Right lobe of liver (tissue), 4 donors: ENCODE measurements around the gene TSC22D4.

Source experiments
- CTCF ChIP-seq, 4 donors: fragments of 200-600 bp in 3 of 4; fragments of 450-650 bp in 1 of 4; IDR thresholded peaks; one replicate each; pipeline versions ENCODE4 v1.5.1 to v1.8.0; 2016 to 2022; ENCODE audit warnings: antibody characterized with exemption in 4 of 4, mild to moderate bottlenecking in 2 of 4
- POLR2A ChIP-seq: fragments of 450-650 bp; IDR thresholded peaks from one replicate; pipeline ENCODE4 v1.6.1; 2017; ENCODE audit warnings: antibody characterized with exemption, mild to moderate bottlenecking
- donor health status: DM: no; HTN: no; CAD: no.
- donor health status: DM: no; HTN: no; CAD: no.
- donor health status: DM: no; HTN: yes; CAD: no.

- TF ChIP-seq POLR2A (no peak), CTCF (IDR thresholded peaks at IDR 0.05) (no peak)
Observed at GRCh38 chr7:100486111-100486636, 7.2 kb upstream of the TSC22D4 start.
